ENCODE data around the gene CLSTN2.

DNA sequence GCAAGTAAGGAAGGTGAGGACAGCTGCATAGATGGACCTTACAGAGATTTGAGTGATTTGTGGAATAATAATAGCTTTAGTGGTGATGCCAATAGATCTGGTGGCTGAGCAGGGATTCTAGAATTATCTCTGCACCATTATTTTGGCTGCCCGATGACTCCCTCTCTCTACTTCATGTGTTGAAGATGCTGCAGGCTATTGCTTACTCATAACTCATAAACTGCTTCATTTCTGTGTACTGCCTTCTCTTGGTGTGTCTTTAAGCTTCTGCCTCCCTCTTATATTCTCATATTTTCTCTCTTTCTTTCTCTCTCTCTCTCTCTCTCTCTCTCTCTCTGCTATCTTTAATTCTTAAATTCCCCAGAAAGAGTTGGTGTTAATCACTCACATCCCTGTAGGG is 486.9 kb downstream of the CLSTN2 start:
- TF ChIP-seq, protein P1, sequence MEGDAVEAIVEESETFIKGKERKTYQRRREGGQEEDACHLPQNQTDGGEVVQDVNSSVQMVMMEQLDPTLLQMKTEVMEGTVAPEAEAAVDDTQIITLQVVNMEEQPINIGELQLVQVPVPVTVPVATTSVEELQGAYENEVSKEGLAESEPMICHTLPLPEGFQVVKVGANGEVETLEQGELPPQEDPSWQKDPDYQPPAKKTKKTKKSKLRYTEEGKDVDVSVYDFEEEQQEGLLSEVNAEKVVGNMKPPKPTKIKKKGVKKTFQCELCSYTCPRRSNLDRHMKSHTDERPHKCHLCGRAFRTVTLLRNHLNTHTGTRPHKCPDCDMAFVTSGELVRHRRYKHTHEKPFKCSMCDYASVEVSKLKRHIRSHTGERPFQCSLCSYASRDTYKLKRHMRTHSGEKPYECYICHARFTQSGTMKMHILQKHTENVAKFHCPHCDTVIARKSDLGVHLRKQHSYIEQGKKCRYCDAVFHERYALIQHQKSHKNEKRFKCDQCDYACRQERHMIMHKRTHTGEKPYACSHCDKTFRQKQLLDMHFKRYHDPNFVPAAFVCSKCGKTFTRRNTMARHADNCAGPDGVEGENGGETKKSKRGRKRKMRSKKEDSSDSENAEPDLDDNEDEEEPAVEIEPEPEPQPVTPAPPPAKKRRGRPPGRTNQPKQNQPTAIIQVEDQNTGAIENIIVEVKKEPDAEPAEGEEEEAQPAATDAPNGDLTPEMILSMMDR (IDR thresholded peaks at IDR 0.05 in 2 of 3, conservative IDR thresholded peaks at IDR 0.05 in 1 of 3; ENCODE audit: borderline replicate concordance in 1 of 3, insufficient read depth in 1 of 3, low read depth in 2 of 3, low read length in 2 of 3): no peak
- no peak for TF ChIP-seq EZH2 (IDR thresholded peaks at IDR 0.05)

Data from HCT116 (cell line).